ENCODE measurements around the gene CASKIN1.

CASKIN1 gene

DNA sequence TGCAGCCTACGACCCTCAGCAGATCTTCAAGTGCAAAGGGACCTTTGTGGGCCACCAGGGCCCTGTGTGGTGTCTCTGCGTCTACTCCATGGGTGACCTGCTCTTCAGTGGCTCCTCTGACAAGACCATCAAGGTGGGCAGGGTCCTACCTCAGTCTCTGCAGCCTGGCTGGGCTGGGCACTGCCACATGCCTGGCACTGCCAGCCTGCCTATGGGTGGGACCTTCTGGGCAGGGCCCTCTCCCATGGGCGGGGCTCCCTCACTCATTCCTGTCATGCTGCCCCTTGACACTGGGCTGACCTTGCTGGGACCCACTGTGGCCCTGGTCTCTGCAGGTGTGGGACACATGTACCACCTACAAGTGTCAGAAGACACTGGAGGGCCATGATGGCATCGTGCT lies 22.5 kb downstream of the CASKIN1 start:
- no peak for DNase-seq

GRCh38 chr16:2173366-2173765 lies 23.0 kb downstream of the CASKIN1 start:
- DNase-seq, result no peak

- DNase-seq, result no peak
Measured at GRCh38 chr16:2172688-2173335, 23.6 kb downstream of the CASKIN1 start.

- DNase-seq, result no peak
Measured at GRCh38 chr16:2171601-2172178, 24.7 kb downstream of the CASKIN1 start.

- DNase-seq, result no peak
Measured at GRCh38 chr16:2170587-2171435, 25.6 kb downstream of the CASKIN1 start.

- DNase-seq, result no peak
Measured at GRCh38 chr16:2170080-2170479, 26.3 kb downstream of the CASKIN1 start.

GRCh38 chr16:2167068-2167638 lies 29.3 kb downstream of the CASKIN1 start:
- no peak for DNase-seq

GRCh38 chr16:2166263-2167067 lies 29.9 kb downstream of the CASKIN1 start:
- DNase-seq, result no peak

GRCh38 chr16:2165861-2166260 lies 30.5 kb downstream of the CASKIN1 start:
- no peak for DNase-seq

GRCh38 chr16:2163211-2163881 lies 33.1 kb downstream of the CASKIN1 start:
- no peak for DNase-seq

DNA sequence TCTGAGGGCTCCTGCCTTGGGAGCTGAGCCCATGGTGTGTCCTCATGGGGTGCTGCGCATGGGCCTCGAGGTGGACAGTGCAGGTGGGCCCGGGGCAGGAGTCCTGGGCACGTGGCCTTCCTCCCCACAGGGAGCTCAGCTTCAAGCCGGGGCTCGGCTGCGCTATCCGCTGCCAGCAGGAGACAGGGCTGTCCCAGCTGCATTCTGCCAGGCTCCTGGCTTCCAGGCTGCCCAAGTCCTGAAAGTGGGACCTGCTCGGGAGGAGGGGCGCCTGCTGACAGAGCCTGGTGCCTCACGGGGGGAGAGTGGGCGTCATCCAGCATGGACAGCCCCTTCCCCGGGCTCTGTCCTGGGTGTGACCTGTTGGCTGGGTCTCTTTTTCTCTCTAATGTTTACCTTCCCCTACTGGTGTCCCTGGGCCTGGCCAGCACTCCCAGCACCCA lies 33.7 kb downstream of the CASKIN1 start:
- no peak for DNase-seq

- no peak for DNase-seq
Measured at GRCh38 chr16:2161911-2162310, 34.5 kb downstream of the CASKIN1 start.

- no peak for DNase-seq
Measured at GRCh38 chr16:2160915-2161551, 35.4 kb downstream of the CASKIN1 start.

DNA sequence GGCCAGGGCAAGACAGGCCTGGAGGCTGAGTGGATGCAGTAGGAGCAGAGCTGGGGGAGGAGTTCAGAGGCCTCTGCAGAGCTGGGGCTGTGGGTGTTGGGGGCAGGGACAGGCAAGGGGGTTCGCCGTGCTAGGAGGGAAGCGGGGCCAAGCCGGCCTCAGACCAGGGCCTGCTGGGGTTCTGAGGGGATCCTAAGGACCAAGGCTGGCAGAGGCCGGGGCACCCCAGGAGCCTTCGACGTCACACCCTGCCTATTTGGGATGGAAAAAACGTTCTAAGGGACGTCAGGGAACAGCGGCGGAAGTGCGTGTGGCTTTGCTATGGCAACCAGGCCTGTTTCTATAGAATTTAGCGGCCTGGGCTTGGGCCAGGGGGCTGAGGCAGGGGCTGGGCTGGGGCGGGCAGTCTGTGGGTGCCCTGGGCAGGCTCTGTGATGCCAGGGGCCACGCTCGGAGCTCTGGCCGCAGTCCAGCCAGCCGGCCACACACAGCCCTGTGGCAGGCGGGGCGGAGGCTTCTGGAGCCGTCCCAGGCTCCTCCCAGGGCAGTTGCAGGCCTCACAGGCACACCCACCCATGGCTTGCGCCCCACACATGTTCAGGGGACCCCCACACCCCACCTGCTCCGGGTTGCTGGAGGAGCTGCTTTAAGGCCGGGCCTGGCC lies 37.1 kb downstream of the CASKIN1 start:
- DNase-seq, result no peak

GRCh38 chr16:2158262-2158638 lies 38.2 kb downstream of the CASKIN1 start:
- no peak for DNase-seq

- DNase-seq, result no peak
Measured at GRCh38 chr16:2157480-2158261, 38.7 kb downstream of the CASKIN1 start.

GRCh38 chr16:2156849-2157224 lies 39.6 kb downstream of the CASKIN1 start:
- DNase-seq, result no peak

DNA sequence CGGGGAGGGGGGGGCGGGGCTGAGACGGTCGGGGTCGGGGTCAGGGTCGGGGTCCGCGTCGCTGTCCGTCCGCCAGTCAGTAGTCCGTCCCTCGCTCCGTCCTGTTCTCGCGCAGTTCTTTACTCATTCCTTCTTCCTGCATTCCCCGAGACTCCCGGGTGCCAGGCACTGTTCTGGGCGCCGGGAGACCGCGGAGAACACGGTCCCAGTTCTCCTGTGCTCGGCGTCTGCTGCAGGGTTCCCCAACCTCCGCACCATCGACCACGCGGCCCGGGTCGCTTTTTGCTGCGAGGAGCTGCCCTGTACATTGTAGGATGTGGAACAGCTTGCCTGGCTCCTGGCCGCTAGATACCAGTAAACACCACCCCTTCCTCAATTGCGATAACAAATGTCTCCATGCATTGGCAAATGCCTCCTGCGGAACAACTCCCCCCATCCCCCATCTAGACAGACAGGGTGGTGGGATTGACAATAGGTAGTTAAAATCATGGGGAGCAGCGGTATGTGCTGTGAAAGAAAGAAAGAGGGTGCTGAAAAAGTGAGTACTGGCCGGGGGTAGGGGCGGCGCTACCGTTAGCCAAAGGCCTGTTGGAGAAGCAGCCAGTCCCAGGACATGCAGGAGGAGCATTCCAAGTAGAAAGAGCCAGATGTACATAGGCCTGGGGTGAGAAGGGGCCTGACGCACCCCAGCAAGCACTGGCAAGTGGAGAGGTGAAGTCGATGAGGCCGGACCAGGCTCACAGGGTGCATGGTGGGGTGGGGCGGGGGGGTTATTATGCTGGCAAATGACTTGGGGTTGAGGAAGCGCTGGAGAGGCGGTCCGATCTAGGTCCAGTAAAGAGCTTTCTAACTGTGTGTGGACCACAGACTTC lies 40.2 kb downstream of the CASKIN1 start:
- no peak for DNase-seq
